CD4-positive, alpha-beta T cell treated with Interferon gamma for 1 hour (primary cell): Measurements from ENCODE around the gene GAS5.
"Not testable (repeated sequence)": the region's sequence is repeated elsewhere in the genome, so short reads cannot be mapped to it uniquely, and the experiment has no call there.

ENCODE experiments used
- DNase-seq: peaks from one replicate; pipeline ENCODE4 v3.0.0-alpha.2; 2020

The GAS5 gene

GRCh38 chr1:173868266-173869020, 654 bp upstream of the GAS5 start, which contains the start of gene ZBTB37:
Gene ZBTB37, plus strand, starts transcription at chr1:173868380. Its CDS starts 1,846 bp downstream, at chr1:173870226.
- DNase-seq, result peak; percentile 90

- DNase-seq, result no peak
Measured at GRCh38 chr1:173867141-173867752, 542 bp downstream of the GAS5 start.

- DNase-seq, result no peak
Measured at GRCh38 chr1:173866413-173867115, 1.2 kb downstream of the GAS5 start.

GRCh38 chr1:173865468-173866164, 2.2 kb downstream of the GAS5 start:
- no peak for DNase-seq

GRCh38 chr1:173864179-173864867, 3.5 kb downstream of the GAS5 start:
- no peak for DNase-seq

GRCh38 chr1:173863224-173864161, 4.3 kb downstream of the GAS5 start:
- no peak for DNase-seq

GRCh38 chr1:173862769-173863223, 5.0 kb downstream of the GAS5 start:
- DNase-seq, result no peak

GRCh38 chr1:173862146-173862768, 5.5 kb downstream of the GAS5 start:
- not testable (repeated sequence) for DNase-seq

- no peak for DNase-seq
Measured at GRCh38 chr1:173861731-173862145, 6.1 kb downstream of the GAS5 start.

- no peak for DNase-seq
Measured at GRCh38 chr1:173860065-173860464, 7.7 kb downstream of the GAS5 start.

- DNase-seq, result not testable (repeated sequence)
Measured at GRCh38 chr1:173859547-173859946, 8.2 kb downstream of the GAS5 start.

- no peak for DNase-seq
Measured at GRCh38 chr1:173857363-173857917, 10.3 kb downstream of the GAS5 start.

GRCh38 chr1:173856903-173857302, 10.9 kb downstream of the GAS5 start:
- DNase-seq, result no peak

GRCh38 chr1:173856014-173856413, 11.8 kb downstream of the GAS5 start:
- no peak for DNase-seq

GRCh38 chr1:173853074-173853473, 14.7 kb downstream of the GAS5 start:
- DNase-seq, result no peak

GRCh38 chr1:173852105-173852504, 15.7 kb downstream of the GAS5 start:
- no peak for DNase-seq

GRCh38 chr1:173832748-173833147, 35.0 kb downstream of the GAS5 start:
- DNase-seq, result no peak

GRCh38 chr1:173827611-173828010, 40.2 kb downstream of the GAS5 start:
- DNase-seq, result no peak

- DNase-seq, result peak; percentile 89
Measured at GRCh38 chr1:173824315-173825081, 43.3 kb downstream of the GAS5 start, which contains the start of the genes CENPL and DARS2. Gene CENPL, minus strand, starts transcription at chr1:173824883. Its CDS starts 13,584 bp downstream, at chr1:173811299. Gene DARS2, plus strand, starts transcription at chr1:173824673. Its CDS starts 557 bp downstream, at chr1:173825230.
